Measurements from ENCODE around the gene FDPS. TPM values are rescaled to one million over a fixed set of nuclear protein-coding genes. Genes with fewer than 3 reads are reported as not detected.
"Not testable (repeated sequence)": the region's sequence is repeated elsewhere in the genome, so short reads cannot be mapped to it uniquely, and the experiment has no call there.

The FDPS gene
- polyA plus RNA-seq, 1 donor from 2014 or later: 120 TPM

DNA sequence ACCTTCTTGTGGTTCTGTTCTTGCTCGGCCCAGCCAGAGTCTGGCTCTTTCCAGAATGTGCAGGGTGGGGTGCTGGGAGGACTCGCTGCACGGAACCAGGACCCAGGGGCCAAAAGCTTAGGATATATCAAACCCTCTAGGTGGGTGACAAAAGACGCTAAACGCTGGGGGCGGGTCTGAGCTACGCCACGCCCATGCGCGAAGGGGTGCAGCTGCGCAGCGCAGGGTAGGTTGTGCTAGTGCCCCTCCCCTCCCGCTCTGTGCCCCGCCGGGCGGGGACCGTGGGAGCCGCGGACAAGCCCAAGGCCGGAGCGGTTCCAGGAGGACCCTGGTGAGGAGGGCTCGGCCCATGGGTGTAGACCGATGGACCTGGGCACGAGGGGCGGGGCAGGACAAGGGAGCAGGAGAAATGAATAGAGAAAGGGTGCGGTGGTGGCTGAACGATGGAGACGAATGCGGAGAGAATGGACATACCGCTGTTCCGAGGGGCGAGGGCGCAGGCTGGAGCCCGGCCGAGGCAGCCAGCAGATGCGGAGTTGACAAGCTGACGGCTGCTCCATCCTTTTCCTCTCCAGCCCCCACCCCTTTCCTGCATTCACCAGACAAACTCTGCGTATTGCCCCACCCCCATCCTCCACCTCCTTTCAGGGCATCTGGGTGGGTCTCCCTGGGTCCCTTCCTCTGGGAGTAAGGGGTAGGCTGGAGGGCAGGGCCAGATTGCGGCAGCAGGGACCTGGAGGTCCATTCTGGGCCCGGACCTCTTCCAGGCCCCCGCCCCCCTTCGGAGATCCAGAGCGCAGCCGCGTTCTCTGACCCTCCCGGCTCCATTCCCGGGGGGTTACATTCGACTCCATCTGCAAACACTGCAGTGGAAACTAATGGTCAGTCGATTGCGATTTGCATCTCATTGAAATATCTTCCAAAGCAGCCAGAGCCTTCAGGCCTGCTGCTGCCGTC, 12.3 kb downstream of the FDPS start, which contains the start of gene RUSC1:
Gene RUSC1 (plus strand): TSS at position 234 of the 957 bp plus-strand sequence. CDS start 880 bp downstream, outside the sequence.
- Mint-ChIP-seq H3K36me3 (peaks cover 4% of the 10 kb centered on the region), H3K9me3 (no peaks in the 10 kb centered on the region), H3K27me3 (no peaks in the 10 kb centered on the region), H3K4me1 (peaks cover 5 to 26% (median 12%) of the 10 kb centered on the region in 3 donors), H3K4me3 (peak within 1 kb of the TSS; percentile 58 to 87 (median 80)), H3K27ac (peak within 1 kb of the TSS in 2 of 3 donors; percentile 7 to 85)

DNA sequence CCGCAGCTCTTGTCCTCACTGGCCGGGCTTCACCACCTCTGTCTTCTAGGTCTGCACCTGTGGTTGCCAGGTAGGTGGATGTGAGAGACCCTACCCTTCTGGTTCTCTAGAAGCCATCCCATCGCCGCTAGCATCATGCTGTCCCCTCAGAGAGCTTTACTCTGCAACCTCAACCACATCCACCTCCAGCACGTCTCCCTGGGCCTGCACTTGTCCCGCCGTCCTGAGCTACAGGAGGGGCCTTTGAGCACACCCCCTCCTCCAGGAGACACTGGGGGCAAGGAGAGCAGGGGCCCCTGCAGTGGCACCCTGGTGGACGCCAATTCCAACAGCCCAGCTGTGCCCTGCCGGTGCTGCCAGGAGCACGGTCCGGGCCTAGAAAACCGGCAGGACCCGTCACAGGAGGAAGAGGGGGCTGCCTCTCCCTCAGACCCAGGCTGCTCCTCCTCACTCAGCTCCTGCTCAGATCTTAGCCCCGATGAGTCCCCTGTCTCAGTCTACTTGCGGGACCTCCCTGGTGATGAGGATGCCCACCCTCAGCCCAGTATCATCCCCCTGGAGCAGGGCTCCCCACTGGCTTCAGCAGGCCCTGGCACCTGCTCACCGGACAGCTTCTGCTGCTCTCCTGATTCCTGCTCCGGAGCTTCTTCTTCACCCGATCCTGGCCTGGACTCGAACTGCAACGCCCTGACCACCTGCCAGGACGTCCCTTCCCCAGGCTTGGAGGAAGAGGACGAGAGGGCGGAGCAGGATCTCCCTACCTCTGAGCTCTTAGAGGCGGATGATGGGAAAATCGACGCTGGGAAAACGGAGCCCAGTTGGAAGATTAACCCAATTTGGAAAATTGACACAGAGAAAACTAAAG, 13.2 kb downstream of the FDPS start:
- H3K4me1 Mint-ChIP-seq: peaks cover 4 to 28% (median 15%) of the 10 kb centered on the region in 3 donors
- H3K27me3 Mint-ChIP-seq: no peaks in the 10 kb centered on the region
- no peaks in the 10 kb centered on the region for H3K9me3 Mint-ChIP-seq
- peak overlapping the region; percentile 58 to 87 (median 80) for H3K4me3 Mint-ChIP-seq
- H3K36me3 Mint-ChIP-seq: peaks cover 4% of the 10 kb centered on the region
- H3K27ac Mint-ChIP-seq: no peak overlapping the region

DNA sequence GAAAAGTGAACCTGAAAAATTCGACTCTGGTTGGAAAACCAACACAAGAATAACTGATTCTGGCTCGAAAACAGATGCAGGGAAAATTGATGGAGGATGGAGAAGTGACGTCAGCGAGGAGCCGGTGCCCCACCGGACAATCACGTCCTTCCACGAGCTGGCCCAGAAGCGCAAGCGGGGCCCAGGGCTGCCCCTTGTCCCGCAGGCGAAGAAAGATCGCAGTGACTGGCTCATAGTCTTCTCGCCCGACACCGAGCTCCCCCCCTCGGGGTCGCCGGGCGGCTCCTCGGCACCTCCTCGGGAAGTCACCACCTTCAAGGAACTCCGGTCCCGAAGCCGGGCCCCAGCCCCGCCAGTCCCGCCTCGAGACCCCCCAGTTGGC, 13.9 kb downstream of the FDPS start:
- H3K27ac Mint-ChIP-seq: no peak overlapping the region
- H3K9me3 Mint-ChIP-seq: no peaks in the 10 kb centered on the region
- peaks cover 4% of the 10 kb centered on the region for H3K36me3 Mint-ChIP-seq
- H3K27me3 Mint-ChIP-seq: no peaks in the 10 kb centered on the region
- H3K4me1 Mint-ChIP-seq: peaks cover 0 to 28% (median 15%) of the 10 kb centered on the region in 3 donors
- peak overlapping the region; percentile 58 to 87 (median 78) for H3K4me3 Mint-ChIP-seq

DNA sequence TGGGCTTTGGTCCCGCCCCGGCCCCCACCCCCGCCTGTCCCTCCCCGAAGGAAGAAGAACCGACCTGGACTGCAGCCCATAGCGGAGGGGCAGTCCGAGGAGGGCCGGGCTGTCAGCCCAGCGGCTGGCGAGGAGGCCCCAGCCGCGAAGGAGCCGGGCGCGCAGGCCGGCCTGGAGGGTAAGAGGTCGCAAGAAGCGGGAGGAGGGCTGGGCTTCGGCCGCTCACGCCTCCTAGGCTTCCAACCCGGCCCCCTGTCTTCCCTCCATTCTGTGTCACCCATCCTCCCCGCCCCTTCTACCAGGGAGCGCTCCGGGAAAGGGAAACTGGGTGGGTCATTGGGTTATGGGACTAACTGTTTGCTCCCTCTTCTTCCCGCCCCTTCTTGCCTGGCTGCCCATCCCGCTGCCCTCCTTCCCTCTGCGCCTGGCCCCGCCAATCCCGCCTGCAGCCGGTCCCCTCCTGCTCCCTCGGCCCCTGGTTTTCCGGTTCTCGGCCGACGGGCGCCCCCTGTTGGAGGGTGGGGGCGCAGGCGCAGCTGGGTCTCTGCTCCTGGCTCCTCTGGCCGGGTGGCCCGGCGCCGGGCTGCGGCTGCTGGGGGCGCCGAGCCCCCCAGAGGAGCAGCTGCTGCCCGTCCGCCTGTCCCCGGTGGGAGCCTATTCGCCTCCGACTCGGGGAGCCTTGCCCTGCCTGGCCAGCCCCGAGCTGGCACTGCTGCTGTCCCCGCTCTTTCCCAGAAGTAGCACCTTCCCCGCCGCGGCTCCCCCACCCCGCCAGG, 14.5 kb downstream of the FDPS start:
- no peaks in the 10 kb centered on the region for H3K27me3 Mint-ChIP-seq
- peaks cover 0 to 28% (median 15%) of the 10 kb centered on the region in 3 donors for H3K4me1 Mint-ChIP-seq
- H3K36me3 Mint-ChIP-seq: peaks cover 4% of the 10 kb centered on the region
- H3K4me3 Mint-ChIP-seq: peak overlapping the region; percentile 58 to 95 (median 90)
- no peaks in the 10 kb centered on the region for H3K9me3 Mint-ChIP-seq
- peak overlapping the region in 1 of 3 donors; percentile 39 for H3K27ac Mint-ChIP-seq

DNA sequence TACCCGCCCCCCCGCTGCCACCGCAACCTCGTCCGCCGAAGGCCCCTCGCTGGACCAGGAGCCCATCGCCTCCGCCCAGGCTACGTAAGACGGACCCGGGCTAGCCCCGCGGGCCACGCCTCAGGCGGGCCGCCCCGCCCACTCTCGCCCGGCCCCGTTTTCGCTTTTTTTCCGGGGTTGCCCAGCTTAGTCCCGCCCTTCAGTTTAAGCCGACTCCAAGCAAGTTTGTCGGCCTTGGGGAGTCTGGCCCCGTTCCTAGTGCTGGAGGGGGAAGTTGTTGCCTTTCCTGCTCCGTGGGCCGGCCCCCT, 15.0 kb downstream of the FDPS start:
- H3K9me3 Mint-ChIP-seq: no peaks in the 10 kb centered on the region
- H3K4me1 Mint-ChIP-seq: peaks cover 0 to 28% (median 15%) of the 10 kb centered on the region in 3 donors
- H3K27me3 Mint-ChIP-seq: no peaks in the 10 kb centered on the region
- H3K4me3 Mint-ChIP-seq: peak overlapping the region; percentile 58 to 95 (median 90)
- H3K27ac Mint-ChIP-seq: peak overlapping the region in 2 of 3 donors; percentile 39 to 90
- peaks cover 4% of the 10 kb centered on the region for H3K36me3 Mint-ChIP-seq

DNA sequence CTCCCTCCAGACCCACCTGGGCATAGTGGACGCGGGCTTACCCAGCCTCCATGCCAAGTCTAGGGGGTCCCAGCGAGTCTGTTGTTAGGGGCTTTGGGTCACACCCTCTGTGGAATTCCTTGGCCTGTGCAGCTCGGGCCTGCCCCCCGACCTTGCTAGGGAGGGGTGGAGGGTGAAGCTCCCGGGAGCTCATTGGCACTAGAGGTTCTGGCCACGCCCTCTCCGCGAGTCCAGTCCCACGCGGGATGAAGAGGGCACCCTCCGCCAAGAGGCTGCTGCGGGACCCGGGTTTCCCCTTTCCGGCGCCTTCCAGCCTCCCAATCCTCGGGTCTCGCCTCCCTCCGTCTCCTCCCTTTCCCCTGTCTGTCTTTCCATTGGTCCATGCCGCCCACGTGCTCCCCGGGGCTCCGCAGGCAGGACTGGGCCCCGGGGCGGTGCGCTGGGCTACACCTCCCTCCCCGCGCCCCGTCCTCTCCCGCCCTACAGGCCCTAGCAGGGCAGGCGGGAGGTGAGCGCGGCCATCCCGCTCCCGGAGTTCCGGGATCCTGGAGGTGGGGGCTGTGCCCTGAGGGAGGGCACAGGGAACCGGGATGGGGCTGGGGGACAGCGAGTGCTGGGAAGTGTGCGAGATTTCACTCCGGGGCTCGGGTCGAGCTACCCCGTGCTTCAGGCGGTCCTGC, 15.5 kb downstream of the FDPS start:
- Mint-ChIP-seq H3K4me3 (peak overlapping the region; percentile 58 to 95 (median 90)), H3K27ac (peak overlapping the region; percentile 39 to 90 (median 59)), H3K9me3 (no peaks in the 10 kb centered on the region), H3K36me3 (no peaks in the 10 kb centered on the region), H3K27me3 (no peaks in the 10 kb centered on the region), H3K4me1 (peaks cover 0 to 25% (median 13%) of the 10 kb centered on the region in 3 donors)

DNA sequence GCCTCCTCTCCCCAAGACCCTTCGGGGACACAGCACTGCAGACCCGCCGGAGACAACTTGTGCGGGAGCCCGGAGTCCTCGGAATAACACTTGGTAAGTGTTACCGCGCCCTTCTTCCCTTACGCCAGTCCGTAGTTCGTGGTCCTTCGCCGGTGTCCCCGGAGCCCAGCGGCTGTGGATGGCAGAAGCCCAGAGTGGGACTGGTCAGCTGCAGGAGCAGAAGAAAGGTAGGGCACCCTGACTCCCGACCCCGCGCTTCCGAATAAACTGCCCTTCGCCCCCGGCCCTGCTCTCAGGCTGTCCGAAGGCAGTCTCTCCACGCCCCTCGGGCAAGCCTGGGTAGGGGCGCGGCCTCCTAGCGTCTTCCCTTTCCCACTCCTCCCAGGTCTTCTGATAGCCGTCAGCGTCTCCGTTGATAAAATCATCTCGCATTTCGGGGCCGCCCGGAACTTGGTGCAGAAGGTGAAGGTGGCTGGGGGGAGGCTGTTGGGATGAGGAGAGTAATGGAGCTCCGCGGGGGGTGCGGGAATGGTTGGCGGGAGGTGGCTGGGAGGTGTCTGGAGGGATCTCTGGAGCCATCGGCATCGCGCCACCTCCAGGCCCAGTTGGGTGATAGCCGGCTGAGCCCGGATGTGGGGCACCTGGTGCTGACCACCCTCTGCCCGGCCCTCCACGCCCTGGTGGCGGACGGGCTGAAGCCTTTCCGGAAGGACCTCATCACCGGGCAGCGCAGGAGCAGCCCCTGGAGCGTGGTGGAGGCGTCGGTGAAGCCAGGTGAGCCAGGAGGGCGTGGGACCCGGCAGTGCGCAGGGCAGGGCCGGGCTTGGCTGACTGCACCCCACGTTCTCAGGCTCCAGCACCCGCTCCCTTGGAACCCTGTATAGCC, 16.3 kb downstream of the FDPS start:
- peak overlapping the region; percentile 58 to 95 (median 90) for H3K4me3 Mint-ChIP-seq
- peak overlapping the region; percentile 39 to 96 (median 90) for H3K27ac Mint-ChIP-seq
- H3K27me3 Mint-ChIP-seq: no peaks in the 10 kb centered on the region
- no peaks in the 10 kb centered on the region for H3K36me3 Mint-ChIP-seq
- no peaks in the 10 kb centered on the region for H3K9me3 Mint-ChIP-seq
- H3K4me1 Mint-ChIP-seq: peaks cover 0 to 24% (median 12%) of the 10 kb centered on the region in 3 donors

DNA sequence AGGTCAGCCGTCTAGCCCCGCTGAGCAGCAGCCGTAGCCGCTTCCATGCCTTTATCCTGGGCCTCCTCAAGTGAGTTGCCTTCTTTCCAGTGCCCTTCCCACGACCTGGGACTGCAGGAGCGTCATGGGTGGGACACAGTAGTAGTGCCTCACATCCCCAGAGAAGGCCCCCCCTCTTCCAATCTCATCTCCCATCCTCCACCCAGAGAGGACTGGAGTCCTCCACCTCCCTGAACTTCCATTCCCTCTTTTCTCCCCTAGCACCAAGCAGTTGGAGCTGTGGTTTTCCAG, 16.9 kb downstream of the FDPS start:
- Mint-ChIP-seq H3K27me3 (no peaks in the 10 kb centered on the region), H3K9me3 (no peaks in the 10 kb centered on the region), H3K36me3 (no peaks in the 10 kb centered on the region), H3K27ac (peak overlapping the region; percentile 39 to 96 (median 73)), H3K4me1 (peaks cover 0 to 20% (median 8%) of the 10 kb centered on the region in 3 donors), H3K4me3 (peak overlapping the region; percentile 39 to 88 (median 54))

DNA sequence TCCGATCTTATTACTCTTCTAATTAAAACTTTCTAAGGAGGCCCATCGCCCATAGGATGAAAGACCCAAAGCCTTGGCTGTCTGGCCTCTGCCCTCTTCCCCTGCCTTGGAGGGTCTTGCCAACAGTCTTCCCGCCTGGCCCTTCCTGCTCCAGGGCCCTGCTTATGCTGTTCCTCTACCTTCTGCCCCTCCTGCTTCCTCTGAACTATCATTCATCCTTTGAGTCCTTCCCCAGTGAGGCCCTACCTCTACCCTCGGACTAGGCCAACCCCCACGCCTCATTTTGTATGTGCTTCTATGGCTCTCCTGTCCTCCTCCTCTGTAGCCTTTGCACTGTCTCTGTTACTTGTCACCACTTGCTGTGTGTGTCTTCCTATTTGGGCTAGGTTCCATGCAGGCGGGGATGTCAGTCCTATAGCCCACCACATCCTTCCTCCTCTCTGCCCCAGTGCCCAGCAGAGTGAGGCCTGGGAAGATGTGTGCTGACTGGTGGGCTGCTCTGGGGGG, 17.4 kb downstream of the FDPS start:
- Mint-ChIP-seq H3K9me3 (no peaks in the 10 kb centered on the region), H3K27ac (peak overlapping the region in 2 of 3 donors; percentile 39 to 96), H3K4me1 (peaks cover 0 to 16% (median 9%) of the 10 kb centered on the region in 3 donors), H3K4me3 (peak overlapping the region; percentile 51 to 81 (median 67)), H3K36me3 (no peaks in the 10 kb centered on the region), H3K27me3 (no peaks in the 10 kb centered on the region)

DNA sequence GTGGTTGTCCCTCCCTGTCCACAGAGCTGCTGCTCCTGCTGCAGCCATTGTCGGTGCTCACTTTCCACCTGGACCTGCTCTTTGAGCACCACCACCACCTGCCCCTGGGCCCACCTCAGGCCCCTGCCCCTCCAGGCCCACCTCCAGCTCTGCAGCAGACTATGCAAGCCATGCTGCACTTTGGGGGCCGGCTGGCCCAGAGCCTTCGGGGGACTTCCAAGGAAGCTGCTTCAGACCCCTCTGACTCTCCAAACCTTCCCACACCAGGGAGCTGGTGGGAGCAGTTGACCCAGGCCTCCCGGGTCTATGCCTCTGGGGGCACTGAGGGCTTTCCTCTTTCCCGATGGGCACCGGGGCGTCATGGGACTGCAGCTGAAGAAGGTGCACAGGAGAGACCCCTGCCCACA, 18.0 kb downstream of the FDPS start:
- Mint-ChIP-seq H3K27me3 (no peaks in the 10 kb centered on the region), H3K4me3 (peak overlapping the region in 1 of 4 donors; percentile 58), H3K36me3 (no peaks in the 10 kb centered on the region), H3K27ac (peak overlapping the region; percentile 39 to 96 (median 78)), H3K4me1 (peaks cover 0 to 16% (median 9%) of the 10 kb centered on the region in 3 donors), H3K9me3 (no peaks in the 10 kb centered on the region)

DNA sequence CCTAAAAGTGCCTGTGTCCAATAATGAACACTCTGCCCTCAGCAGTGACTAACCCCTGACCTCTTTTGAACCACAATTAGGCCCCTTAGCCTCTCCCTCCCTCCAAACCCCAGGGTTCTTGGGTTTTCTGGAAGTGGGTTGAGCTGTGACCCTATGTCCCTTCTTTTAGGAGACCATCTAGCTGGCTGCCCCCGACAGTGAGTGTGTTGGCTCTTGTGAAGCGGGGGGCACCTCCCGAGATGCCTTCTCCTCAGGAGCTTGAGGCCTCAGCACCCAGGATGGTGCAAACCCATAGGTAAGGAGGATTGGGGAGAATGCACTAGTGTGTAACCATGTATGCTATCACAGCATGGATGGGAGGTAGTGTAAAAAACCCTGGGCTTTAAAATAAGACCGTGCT, 19.3 kb downstream of the FDPS start:
- Mint-ChIP-seq H3K36me3 (no peaks in the 10 kb centered on the region), H3K9me3 (no peaks in the 10 kb centered on the region), H3K27ac (peak overlapping the region in 1 of 3 donors; percentile 39), H3K27me3 (no peaks in the 10 kb centered on the region), H3K4me3 (peak overlapping the region in 1 of 4 donors; percentile 58), H3K4me1 (peaks cover 0 to 9% (median 5%) of the 10 kb centered on the region in 3 donors)

DNA sequence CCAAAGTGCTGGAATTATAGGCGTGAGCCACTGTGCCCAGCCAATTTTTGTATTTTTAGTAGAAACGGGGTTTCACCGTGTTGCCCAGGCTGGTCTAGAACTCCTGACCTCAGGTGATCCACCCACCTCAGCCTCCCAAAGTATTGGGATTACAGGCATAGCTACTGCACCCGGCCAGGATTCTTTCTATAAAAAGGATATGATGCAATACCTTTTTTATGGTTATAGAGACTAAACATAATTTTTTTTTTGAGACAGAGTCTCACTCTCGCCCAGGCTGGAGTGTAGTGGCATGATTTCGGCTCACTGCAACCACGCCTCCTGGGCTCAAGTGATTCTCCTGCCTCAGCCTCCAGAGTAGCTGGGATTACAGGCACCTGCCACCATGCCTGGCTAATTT, 20.2 kb downstream of the FDPS start:
- H3K9me3 Mint-ChIP-seq, H3K4me3 Mint-ChIP-seq, H3K4me1 Mint-ChIP-seq, H3K27me3 Mint-ChIP-seq, H3K36me3 Mint-ChIP-seq: not testable (repeated sequence)
- H3K27ac Mint-ChIP-seq: peak overlapping the region in 2 of 3 donors; percentile 54 to 63

DNA sequence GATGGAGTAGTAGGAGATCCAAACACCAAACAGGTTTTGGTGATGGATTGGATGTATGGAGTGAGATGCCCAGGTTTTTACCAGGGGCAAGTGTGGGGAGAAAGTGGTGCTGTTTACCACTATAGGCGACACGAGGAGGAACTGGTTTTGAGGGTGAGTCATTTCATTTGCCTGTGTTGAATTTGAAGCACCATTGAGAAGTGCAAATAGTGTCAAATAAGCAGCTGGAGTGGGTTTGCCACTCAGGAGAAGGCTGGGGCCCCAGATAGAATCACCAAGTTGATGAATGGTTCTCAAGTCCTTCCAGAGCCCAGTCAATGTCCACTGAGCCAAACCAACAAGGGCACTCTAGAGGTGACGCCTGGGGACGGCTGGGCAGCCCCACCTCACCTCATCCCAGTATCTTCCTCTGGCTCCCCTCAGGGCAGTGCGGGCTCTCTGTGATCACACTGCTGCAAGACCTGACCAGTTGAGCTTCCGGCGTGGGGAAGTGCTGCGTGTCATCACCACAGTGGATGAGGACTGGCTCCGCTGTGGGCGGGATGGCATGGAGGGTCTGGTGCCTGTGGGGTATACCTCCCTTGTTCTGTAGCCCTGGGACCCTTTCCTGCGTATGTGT, 21.4 kb downstream of the FDPS start:
- Mint-ChIP-seq H3K27me3 (no peaks in the 10 kb centered on the region), H3K9me3 (no peaks in the 10 kb centered on the region), H3K36me3 (no peaks in the 10 kb centered on the region), H3K4me3 (peak overlapping the region in 1 of 4 donors; percentile 23), H3K27ac (no peak overlapping the region), H3K4me1 (peaks cover 0 to 5% (median 5%) of the 10 kb centered on the region in 3 donors)

Measured in IgD-negative memory B cell (primary cell).